GM12878 (cell line): ENCODE data around the gene JAG2. TPM values are rescaled to one million over a fixed set of nuclear protein-coding genes. Genes with fewer than 3 reads are reported as not detected.

Source experiments
- ATAC-seq: fragments of 200-7000 bp; cut with Tn5 transposase; 3 replicates; pipeline ENCODE4 v1.9.1; 2020; ENCODE audit warnings: mild to moderate bottlenecking, moderate library complexity
- BruUV-seq: library from RNA; stranded (reverse); fragments of 400-500 nt; replicated peaks from 2 replicates; lab custom pipeline; 2021; lab: Mats Ljungman, UMichigan
- CTCF ChIA-PET: fragments of 300-600 bp; sonication (Branson Sonifier 250); formaldehyde crosslinking; extraction: SDS; loops from one replicate; lab custom pipeline; 2021; ENCODE audit warnings: inconsistent platforms; lab: Yijun Ruan, JAX
- POLR2A ChIA-PET: fragments of 350-600 bp; formaldehyde crosslinking; extraction: SDS; loops from one replicate; lab custom pipeline; 2021; ENCODE audit warnings: inconsistent platforms; lab: Charles Lee
- RAD21 ChIA-PET: fragments of 300-600 bp; sonication (Branson Sonifier 250); formaldehyde crosslinking; loops from one replicate; lab custom pipeline; 2023; ENCODE audit warnings: antibody characterized with exemption; ENCODE audit not compliant: unreplicated experiment; lab: Charles Lee
- SMC1A ChIA-PET: fragments of 300-600 bp; sonication (Branson Sonifier 250); formaldehyde crosslinking; loops from one replicate; lab custom pipeline; 2023; ENCODE audit not compliant: unreplicated experiment, uncharacterized antibody; lab: Charles Lee
- DNase-seq: peaks from one replicate; pipeline ENCODE4 v3.0.0-alpha.2; 2011; ENCODE audit warnings: low read depth, low spot score
- FAIRE-seq: peaks from 3 replicates; lab custom pipeline; 2011; peaks lifted over from hg19 to GRCh38; lab: Jason Lieb, UNC
- H2AFZ ChIP-seq: 2 replicates; pipeline ENCODE4 v1.6.0; 2011; ENCODE audit warnings: low read depth, low read length, control low read depth; ENCODE audit not compliant: control insufficient read depth
- H3K27ac ChIP-seq: 2 replicates; pipeline ENCODE4 v1.5.1; 2011; ENCODE audit warnings: control low read depth; ENCODE audit not compliant: control insufficient read depth, insufficient read depth
- H3K27me3 ChIP-seq, 2 experiments: replicated peaks in 1 of 2; 2 replicates each; pipeline versions ENCODE4 v1.6.0 to v1.6.1; 2011; ENCODE audit warnings: low read length in 1 of 2; ENCODE audit not compliant: control insufficient read depth in 2 of 2, insufficient read depth in 2 of 2
- H3K36me3 ChIP-seq, 2 experiments: 2 replicates each; pipeline ENCODE4 v1.5.1; 2011; ENCODE audit warnings: low read length in 1 of 2; ENCODE audit not compliant: control insufficient read depth in 2 of 2, insufficient read depth in 2 of 2
- H3K4me1 ChIP-seq: 2 replicates; pipeline ENCODE4 v1.6.1; 2011; ENCODE audit warnings: mild to moderate bottlenecking, low read length, moderate library complexity, mixed read lengths; ENCODE audit not compliant: control insufficient read depth, insufficient read depth
- H3K4me2 ChIP-seq: 2 replicates; pipeline ENCODE4 v1.6.0; 2011; ENCODE audit warnings: control low read depth; ENCODE audit not compliant: control insufficient read depth, insufficient read depth
- H3K4me3 ChIP-seq: fragments of 200-600 bp; sonication (generic); 2 replicates; pipeline ENCODE4 v1.5.1; 2016
- H3K79me2 ChIP-seq: 2 replicates; pipeline ENCODE4 v1.6.0; 2011; ENCODE audit warnings: low read length; ENCODE audit not compliant: control insufficient read depth, insufficient read depth
- H3K9ac ChIP-seq: 2 replicates; pipeline ENCODE4 v1.8.0; 2011; ENCODE audit warnings: low read length, control low read depth, mixed read lengths; ENCODE audit not compliant: control insufficient read depth, insufficient read depth
- H3K9me3 ChIP-seq: replicated peaks from 3 replicates; pipeline ENCODE4 v1.5.1; 2011; ENCODE audit warnings: mild to moderate bottlenecking, low read length; ENCODE audit not compliant: control insufficient read depth, insufficient read depth
- H4K20me1 ChIP-seq: 2 replicates; pipeline ENCODE4 v1.6.0; 2011; ENCODE audit not compliant: control insufficient read depth, insufficient read depth
- ASH2L ChIP-seq: fragments of 300-600, 200-600 bp; sonication (generic); IDR thresholded peaks from 2 replicates; pipeline ENCODE4 v1.6.1; 2017; ENCODE audit warnings: low read depth, mild to moderate bottlenecking, borderline replicate concordance
- CEBPB ChIP-seq, 2 experiments: fragments of 150-350 bp in 1 of 2; IDR thresholded peaks; 2 replicates each; pipeline ENCODE4 v1.6.1; 2012 to 2014; ENCODE audit warnings: low read depth in 2 of 2, low read length in 2 of 2, borderline replicate concordance in 1 of 2, inconsistent platforms in 1 of 2
- CEBPZ ChIP-seq: fragments of 150-350 bp; IDR thresholded peaks from 2 replicates; pipeline ENCODE4 v1.6.1; 2016; ENCODE audit warnings: low read depth, low read length
- ESRRA ChIP-seq: IDR thresholded peaks from 2 replicates; pipeline ENCODE4 v1.6.1; 2012; ENCODE audit warnings: mild to moderate bottlenecking, low read length, improper control_type of control experiment
- GABPA ChIP-seq: IDR thresholded peaks from 2 replicates; pipeline ENCODE4 v1.6.1; 2014; ENCODE audit warnings: antibody characterized with exemption, low read depth, mild to moderate bottlenecking, inconsistent platforms
- WGBS: methylation state at CpG from one replicate; pipeline ENCODE4 v1.1.6; 2016; ENCODE audit warnings: low lambda C conversion rate; ENCODE audit not compliant: insufficient replicate concordance, insufficient coverage; ENCODE audit errors: missing lambda C conversion rate; 5-methylcytosine and 5-hydroxymethylcytosine counted together
- in situ Hi-C: fragments of 300-500 bp; cut with MboI; formaldehyde crosslinking; loops from 9 replicates; pipeline ENCODE4 v1.14.3; 2018; ENCODE audit warnings: mixed read lengths
- intact Hi-C: fragments of 100-400 bp; cut with micrococcal nuclease; formaldehyde crosslinking; loops from one replicate; pipeline ENCODE4 v1.14.2; 2022; ENCODE audit not compliant: unreplicated experiment
- polyA plus RNA-seq, 11 experiments: library from polyadenylated mRNA; depleted of rRNA in 4 of 11; unstranded in 6 of 11; stranded (reverse) in 5 of 11; fragments of >200 nt; fragmentation: Nextera tagmentation in 4 of 11; fragmentation: Illumina TruSeq in 1 of 11; extraction: Ambion mirVana in 4 of 11; extraction: Trizol in 1 of 11; gene quantifications; 1 replicate in 1 of 11; 2 replicates in 10 of 11; pipeline versions ENCODE4 v1.2.1 to v1.2.3, GENCODE V29; 2011 to 2016; ENCODE audit warnings: inconsistent platforms in 2 of 11, missing spikeins in 2 of 11, low read depth in 1 of 11
- total RNA-seq, 4 experiments: library from RNA; depleted of rRNA in 3 of 4; stranded (reverse); fragments of >200 nt in 3 of 4; fragmentation: Illumina TruSeq in 1 of 4; extraction: Trizol in 1 of 4; gene quantifications; 2 replicates each; pipeline versions ENCODE4 v1.2.1 to v1.2.3, GENCODE V29; 2013 to 2021
- TF ChIP-seq, protein P1 (sequence below), 3 experiments: IDR thresholded peaks in 2 of 3; conservative IDR thresholded peaks in 1 of 3; 2 replicates each; pipeline ENCODE4 v1.5.1; 2011; ENCODE audit warnings: low read depth in 3 of 3, low read length in 3 of 3, mild to moderate bottlenecking in 3 of 3, control low read depth in 2 of 3, moderate library complexity in 2 of 3, inconsistent platforms in 1 of 3, mixed read lengths in 1 of 3; ENCODE audit not compliant: control insufficient read depth in 2 of 3, insufficient read depth in 1 of 3; ENCODE audit errors: extremely low read depth in 1 of 3

Gene JAG2
- total and polyA plus RNA-seq, 10 of the 15 experiments (the other 5 are each of a cell fraction or from before 2014, with no cell fraction given), result 0.04 to 0.14 (median 0.06) TPM; not detected in 5

DNA sequence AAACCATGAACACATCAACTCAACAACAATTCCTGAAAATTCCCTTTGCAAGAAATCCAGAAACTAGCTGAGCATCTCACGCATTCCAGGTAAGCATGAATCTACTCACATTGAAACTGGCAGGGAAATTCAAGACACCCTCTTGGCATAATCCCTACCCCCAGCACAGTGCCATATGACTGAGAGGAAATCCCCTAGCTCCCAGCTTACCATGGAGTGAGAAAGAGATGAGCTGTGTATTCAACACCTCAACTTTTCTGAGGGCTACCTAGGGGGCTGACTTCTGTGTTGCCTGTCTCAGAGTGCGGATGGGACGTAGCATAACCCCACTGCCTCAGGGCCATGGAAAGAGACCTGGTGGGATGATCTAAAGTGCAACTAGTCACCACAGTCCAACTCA is 65.7 kb downstream of the JAG2 start (continued):
- TF ChIP-seq, protein P1, sequence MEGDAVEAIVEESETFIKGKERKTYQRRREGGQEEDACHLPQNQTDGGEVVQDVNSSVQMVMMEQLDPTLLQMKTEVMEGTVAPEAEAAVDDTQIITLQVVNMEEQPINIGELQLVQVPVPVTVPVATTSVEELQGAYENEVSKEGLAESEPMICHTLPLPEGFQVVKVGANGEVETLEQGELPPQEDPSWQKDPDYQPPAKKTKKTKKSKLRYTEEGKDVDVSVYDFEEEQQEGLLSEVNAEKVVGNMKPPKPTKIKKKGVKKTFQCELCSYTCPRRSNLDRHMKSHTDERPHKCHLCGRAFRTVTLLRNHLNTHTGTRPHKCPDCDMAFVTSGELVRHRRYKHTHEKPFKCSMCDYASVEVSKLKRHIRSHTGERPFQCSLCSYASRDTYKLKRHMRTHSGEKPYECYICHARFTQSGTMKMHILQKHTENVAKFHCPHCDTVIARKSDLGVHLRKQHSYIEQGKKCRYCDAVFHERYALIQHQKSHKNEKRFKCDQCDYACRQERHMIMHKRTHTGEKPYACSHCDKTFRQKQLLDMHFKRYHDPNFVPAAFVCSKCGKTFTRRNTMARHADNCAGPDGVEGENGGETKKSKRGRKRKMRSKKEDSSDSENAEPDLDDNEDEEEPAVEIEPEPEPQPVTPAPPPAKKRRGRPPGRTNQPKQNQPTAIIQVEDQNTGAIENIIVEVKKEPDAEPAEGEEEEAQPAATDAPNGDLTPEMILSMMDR (IDR thresholded peaks at IDR 0.05 in 2 of 3, conservative IDR thresholded peaks at IDR 0.05 in 1 of 3; ENCODE audit: control insufficient read depth in 2 of 3, extremely low read depth in 1 of 3, insufficient read depth in 1 of 3, low read depth in 3 of 3, low read length in 3 of 3), result no peak
- TF ChIP-seq ESRRA (no peak), GABPA (no peak), ASH2L (no peak)

- BruUV-seq, result no TSS peak
- RAD21 ChIA-PET, result no interaction called here
- ATAC-seq (no peak), FAIRE-seq (no peak), DNase-seq (no peak)
- Histone ChIP-seq H3K4me3 (no peak overlapping the region), H3K36me3 (no peaks in the 10 kb centered on the region), H3K4me2 (no peak overlapping the region), H3K79me2 (no peaks in the 10 kb centered on the region), H3K9me3 (peaks cover 4% of the 10 kb centered on the region), H3K9ac (no peak overlapping the region), H2AFZ (no peak overlapping the region), H4K20me1 (no peaks in the 10 kb centered on the region), H3K27ac (no peak overlapping the region), H3K4me1 (no peaks in the 10 kb centered on the region), H3K27me3 (no peaks in the 10 kb centered on the region)
- no peak for TF ChIP-seq CEBPB (IDR thresholded peaks at IDR 0.05; ENCODE audit: borderline replicate concordance in 1 of 2, low read depth in 2 of 2, low read length in 2 of 2)
- TF ChIP-seq CEBPZ, result no peak
- SMC1A ChIA-PET, result no interaction called here
- 61% methylated on average over 7 of the region's 7 CpGs for WGBS
- CTCF ChIA-PET, result interaction anchor here (0.6 to 1.4 kb wide), 3 partner anchors 8 to 187 kb away, joined by 4 to 7 read pairs (median 4); no protein-coding TSS in a partner anchor
- intact Hi-C loops, result no loop called here
- in situ Hi-C loops, result no loop called here
- POLR2A ChIA-PET, result no interaction called here
Measured at GRCh38 chr14:105102361-105102870, 66.2 kb downstream of the JAG2 start.
